C4-2B (cell line): ENCODE measurements around the gene FGGY.
"Not testable (repeated sequence)": the region's sequence is repeated elsewhere in the genome, so short reads cannot be mapped to it uniquely, and the experiment has no call there.

Experiments
- H3K27ac ChIP-seq: fragments of 450-650 bp; 2 replicates; pipeline ENCODE4 v1.5.1; 2017
- CTCF ChIP-seq: fragments of 450-650 bp; conservative IDR thresholded peaks from 2 replicates; pipeline ENCODE4 v1.5.1; 2017; ENCODE audit warnings: mild to moderate bottlenecking
- ZFX ChIP-seq: fragments of 450-650 bp; IDR thresholded peaks from 2 replicates; pipeline ENCODE4 v1.6.1; 2017

FGGY gene

GRCh38 chr1:59554011-59554663 lies 257.2 kb downstream of the FGGY start:
- no peak overlapping the region for H3K27ac ChIP-seq
- TF ChIP-seq CTCF (no peak), ZFX (no peak)

GRCh38 chr1:59554752-59555151 lies 257.9 kb downstream of the FGGY start:
- no peak overlapping the region for H3K27ac ChIP-seq
- TF ChIP-seq CTCF (no peak), ZFX (no peak)

- TF ChIP-seq CTCF: no peak
- TF ChIP-seq ZFX: no peak
- H3K27ac ChIP-seq: no peak overlapping the region
Measured at GRCh38 chr1:59556398-59556797, 259.5 kb downstream of the FGGY start.

GRCh38 chr1:59556802-59557548 lies 260.1 kb downstream of the FGGY start:
- TF ChIP-seq CTCF: no peak
- no peak for TF ChIP-seq ZFX
- no peak overlapping the region for H3K27ac ChIP-seq

GRCh38 chr1:59557549-59557885 lies 260.6 kb downstream of the FGGY start:
- no peak overlapping the region for H3K27ac ChIP-seq
- TF ChIP-seq ZFX (no peak), CTCF (no peak)

- H3K27ac ChIP-seq: not testable (repeated sequence)
Measured at GRCh38 chr1:59558580-59558979, 261.7 kb downstream of the FGGY start.

GRCh38 chr1:59560807-59561450 lies 264.0 kb downstream of the FGGY start:
- TF ChIP-seq ZFX: no peak
- TF ChIP-seq CTCF: no peak
- H3K27ac ChIP-seq: no peak overlapping the region
